Kidney (tissue), 14 donors: Measurements from ENCODE around the gene GOLT1B. TPM values are rescaled to one million over a fixed set of nuclear protein-coding genes. Genes with fewer than 3 reads are reported as not detected.
A peak's percentile ranks its signal among the peaks of the same experiment; 100 is the strongest.

Source experiments
- DNase-seq, 5 donors: peaks; one replicate each; pipeline ENCODE4 v3.0.0-alpha.2; 2013 to 2020
- FAIRE-seq: peaks from 2 replicates; lab custom pipeline; 2012; peaks lifted over from hg19 to GRCh38; lab: Jason Lieb, UNC
- H3K27ac ChIP-seq, 2 donors: one replicate each; pipeline ENCODE4 v1.7.0; 2013; ENCODE audit warnings: low read depth in 2 of 2, low read length in 2 of 2, inconsistent platforms in 1 of 2
- H3K27me3 ChIP-seq: one replicate; pipeline ENCODE4 v1.7.1; 2013; ENCODE audit warnings: low read length, inconsistent platforms; ENCODE audit not compliant: control insufficient read depth, insufficient read depth
- H3K36me3 ChIP-seq, 3 donors: one replicate each; pipeline versions ENCODE4 v1.7.0 to v1.7.1; 2013; ENCODE audit warnings: low read length in 3 of 3, control low read depth in 1 of 3, inconsistent platforms in 1 of 3; ENCODE audit not compliant: insufficient read depth in 3 of 3, control insufficient read depth in 2 of 3
- H3K4me1 ChIP-seq, 3 donors: one replicate each; pipeline versions ENCODE4 v1.7.0 to v1.7.1; 2013; ENCODE audit warnings: low read length in 3 of 3, inconsistent platforms in 1 of 3, low read depth in 1 of 3; ENCODE audit not compliant: control insufficient read depth in 2 of 3, insufficient read depth in 2 of 3
- H3K4me3 ChIP-seq, 3 donors: one replicate each; pipeline versions ENCODE4 v1.7.0 to v1.8.1; 2013; ENCODE audit warnings: low read length in 3 of 3, control low read depth in 1 of 3, inconsistent platforms in 1 of 3
- H3K9ac ChIP-seq, 3 donors: one replicate each; pipeline versions ENCODE4 v1.7.0 to v1.7.1; 2013; ENCODE audit warnings: low read length in 3 of 3, control low read depth in 1 of 3, inconsistent platforms in 1 of 3
- H3K9me3 ChIP-seq, 3 donors: one replicate each; pipeline versions ENCODE4 v1.7.0 to v1.7.1; 2013; ENCODE audit warnings: low read length in 3 of 3, control low read depth in 1 of 3, inconsistent platforms in 1 of 3; ENCODE audit not compliant: control insufficient read depth in 2 of 3, insufficient read depth in 1 of 3
- intact Hi-C: fragments of 100-400 bp; cut with DNase I; formaldehyde crosslinking; loops from one replicate; pipeline ENCODE4 v1.11.1; 2022
- polyA plus RNA-seq: library from polyadenylated mRNA; stranded (reverse); fragments of 350-450 nt; fragmentation: Illumina TruSeq; extraction: RNeasy Lipid Tissue Mini Kit (QIAGEN cat#74804); gene quantifications from one replicate; pipeline ENCODE4 v1.2.3, GENCODE V29; 2014; ENCODE audit warnings: low read depth, low replicate concordance; ENCODE audit not compliant: insufficient read depth
- total RNA-seq: library from RNA; stranded (reverse); fragmentation: NEBNext Ultra II Directional; extraction: Animal tissue kit (Norgen Biotek cat#: 25700); gene quantifications from one replicate; pipeline ENCODE4 v1.2.1, GENCODE V29; 2021
- TF ChIP-seq, protein P1 (sequence below): IDR thresholded peaks from 3 replicates; pipeline ENCODE4 v1.5.1; 2012; ENCODE audit warnings: mild to moderate bottlenecking, moderate library complexity, borderline replicate concordance; ENCODE audit not compliant: insufficient read depth; ENCODE audit errors: extremely low read depth
- donor health status: control.
- donor health status: control.
- donor health status: control.
- donor health status: control.
- donor health status: control.
- donor health status: DM: yes; HTN: yes; CAD: no.
- donor health status: Normal renal cell carcinoma (clear cell type).

Gene GOLT1B
- total and polyA plus RNA-seq, 2 donors from 2014 or later, result 15.7 to 28.9 TPM

DNA sequence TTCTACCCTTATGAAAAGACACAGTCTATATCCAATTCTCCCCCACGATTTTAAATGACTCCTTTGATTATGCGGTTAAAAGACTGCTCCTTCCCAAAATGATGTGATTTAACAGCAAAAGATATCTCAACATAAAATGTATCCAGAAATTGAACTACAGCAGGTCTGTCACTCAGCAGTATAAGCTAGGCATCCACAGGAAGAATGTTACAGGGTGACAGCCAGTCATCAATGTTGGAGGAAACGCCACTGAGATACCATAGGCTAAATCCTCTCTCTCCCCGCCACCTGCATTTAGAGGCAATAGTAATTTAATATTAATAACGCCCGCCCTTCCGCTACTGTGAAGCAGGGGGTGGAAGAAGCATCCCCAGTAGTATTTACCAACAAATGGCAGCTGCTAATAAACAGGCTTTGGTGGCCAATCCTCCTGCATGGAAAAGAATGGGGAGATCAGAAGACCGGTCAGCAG is 767 bp upstream of the GOLT1B start:
- Histone ChIP-seq H3K27ac (peak overlapping the region; percentile 64 to 68), H3K4me3 (peak overlapping the region; percentile 66 to 91 (median 72)), H3K9me3 (no peaks in the 10 kb centered on the region), H3K36me3 (peaks cover 3 to 15% (median 6%) of the 10 kb centered on the region in 3 donors), H3K9ac (peak overlapping the region; percentile 3 to 70 (median 48)), H3K27me3 (no peaks in the 10 kb centered on the region), H3K4me1 (peaks cover 0 to 13% (median 11%) of the 10 kb centered on the region in 3 donors)
- intact Hi-C loops, result no loop called here
- DNase-seq, result no peak
- FAIRE-seq, result no peak
- TF ChIP-seq, protein P1, sequence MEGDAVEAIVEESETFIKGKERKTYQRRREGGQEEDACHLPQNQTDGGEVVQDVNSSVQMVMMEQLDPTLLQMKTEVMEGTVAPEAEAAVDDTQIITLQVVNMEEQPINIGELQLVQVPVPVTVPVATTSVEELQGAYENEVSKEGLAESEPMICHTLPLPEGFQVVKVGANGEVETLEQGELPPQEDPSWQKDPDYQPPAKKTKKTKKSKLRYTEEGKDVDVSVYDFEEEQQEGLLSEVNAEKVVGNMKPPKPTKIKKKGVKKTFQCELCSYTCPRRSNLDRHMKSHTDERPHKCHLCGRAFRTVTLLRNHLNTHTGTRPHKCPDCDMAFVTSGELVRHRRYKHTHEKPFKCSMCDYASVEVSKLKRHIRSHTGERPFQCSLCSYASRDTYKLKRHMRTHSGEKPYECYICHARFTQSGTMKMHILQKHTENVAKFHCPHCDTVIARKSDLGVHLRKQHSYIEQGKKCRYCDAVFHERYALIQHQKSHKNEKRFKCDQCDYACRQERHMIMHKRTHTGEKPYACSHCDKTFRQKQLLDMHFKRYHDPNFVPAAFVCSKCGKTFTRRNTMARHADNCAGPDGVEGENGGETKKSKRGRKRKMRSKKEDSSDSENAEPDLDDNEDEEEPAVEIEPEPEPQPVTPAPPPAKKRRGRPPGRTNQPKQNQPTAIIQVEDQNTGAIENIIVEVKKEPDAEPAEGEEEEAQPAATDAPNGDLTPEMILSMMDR, result no peak

DNA sequence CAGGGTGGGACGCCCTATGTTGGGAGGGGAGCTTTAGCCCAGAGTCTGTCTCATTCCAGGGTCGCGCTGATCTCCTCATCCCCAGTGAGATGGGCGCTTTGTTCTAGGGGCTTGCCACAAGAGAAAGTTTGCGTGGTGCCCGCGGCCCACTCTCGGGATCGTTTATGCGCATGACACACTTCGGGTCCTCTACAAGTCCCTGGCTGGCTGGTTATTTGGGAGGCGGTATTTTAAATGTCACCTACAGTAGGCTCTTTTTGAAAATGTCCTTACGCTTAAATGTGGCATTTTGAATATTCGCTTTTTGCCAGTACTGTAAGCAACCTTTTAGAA is 541 bp downstream of the GOLT1B start:
- TF ChIP-seq, protein P1, result no peak
- peak overlapping the region; percentile 48 to 70 (median 50) for H3K9ac ChIP-seq
- DNase-seq, result peak in 2 of 5 donors; percentile 53 to 71
- H3K4me3 ChIP-seq, result peak overlapping the region; percentile 66 to 91 (median 86)
- H3K27me3 ChIP-seq, result no peaks in the 10 kb centered on the region
- H3K4me1 ChIP-seq, result peaks cover 0 to 13% (median 11%) of the 10 kb centered on the region in 3 donors
- FAIRE-seq, result no peak
- intact Hi-C loops, result no loop called here
- no peaks in the 10 kb centered on the region for H3K9me3 ChIP-seq
- H3K36me3 ChIP-seq, result peaks cover 0 to 10% (median 5%) of the 10 kb centered on the region in 3 donors
- H3K27ac ChIP-seq, result peak overlapping the region; percentile 11 to 58

DNA sequence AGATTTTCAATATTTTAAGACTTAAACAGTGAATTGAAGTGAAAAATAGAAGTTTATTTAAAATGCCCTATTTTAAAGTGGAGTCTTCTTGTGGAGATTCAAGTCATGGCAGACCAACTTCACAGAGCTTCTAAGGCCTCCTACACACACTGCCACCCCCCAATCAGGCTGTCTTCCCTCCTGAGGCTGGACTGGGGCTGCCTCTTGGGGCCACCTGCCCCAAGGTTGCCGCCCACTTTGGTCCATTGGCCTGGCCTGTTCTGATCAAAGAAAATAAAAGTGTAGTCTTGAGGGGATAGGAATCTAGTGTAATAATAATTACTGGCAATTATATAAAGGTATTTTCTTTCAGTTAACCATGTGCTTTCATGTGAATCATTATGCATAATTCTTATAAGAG is 1.3 kb downstream of the GOLT1B start:
- peak overlapping the region in 2 of 3 donors; percentile 86 to 91 for H3K4me3 ChIP-seq
- FAIRE-seq (no peak), DNase-seq (peak in 3 of 5 donors; percentile 15 to 37 (median 18))
- H3K9me3 ChIP-seq, result no peaks in the 10 kb centered on the region
- TF ChIP-seq, protein P1, result no peak
- H3K9ac ChIP-seq, result no peak overlapping the region
- peaks cover 1 to 5% (median 1%) of the 10 kb centered on the region in 3 donors for H3K36me3 ChIP-seq
- H3K27me3 ChIP-seq, result no peaks in the 10 kb centered on the region
- peaks cover 0 to 13% (median 11%) of the 10 kb centered on the region in 3 donors for H3K4me1 ChIP-seq
- no peak overlapping the region for H3K27ac ChIP-seq
- intact Hi-C loops, result no loop called here

DNA sequence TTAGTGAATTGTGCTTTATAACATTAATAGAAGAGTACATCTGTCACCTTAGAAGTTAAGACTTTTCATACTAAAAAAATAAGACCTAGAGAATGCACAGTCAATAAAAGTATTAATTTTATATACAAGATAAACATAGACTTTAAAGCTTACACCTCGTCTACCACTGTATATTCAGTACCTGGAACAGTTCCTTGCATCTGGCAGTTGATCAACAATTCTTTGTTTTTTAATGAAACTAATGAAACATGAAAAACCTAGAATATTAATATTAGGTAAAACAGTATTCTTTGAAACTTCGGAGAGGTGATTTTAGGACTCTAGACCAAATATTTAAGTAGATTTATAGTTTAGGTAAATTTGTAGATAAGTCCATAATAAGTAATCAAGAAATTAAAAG is 4.3 kb downstream of the GOLT1B start:
- no peak overlapping the region for H3K27ac ChIP-seq
- no peak overlapping the region for H3K4me3 ChIP-seq
- peaks cover 2 to 7% (median 6%) of the 10 kb centered on the region in 3 donors for H3K36me3 ChIP-seq
- TF ChIP-seq, protein P1, result no peak
- no peak overlapping the region for H3K9ac ChIP-seq
- H3K27me3 ChIP-seq, result no peaks in the 10 kb centered on the region
- FAIRE-seq (no peak), DNase-seq (no peak)
- H3K9me3 ChIP-seq, result no peaks in the 10 kb centered on the region
- intact Hi-C loops, result no loop called here
- H3K4me1 ChIP-seq, result peaks cover 0 to 6% (median 4%) of the 10 kb centered on the region in 3 donors
